GM19468 (cell line): Measurements from ENCODE around the gene STX10.

ENCODE experiments used
- ATAC-seq: cut with Tn5 transposase; IDR thresholded peaks from one replicate; pipeline ENCODE4 v1.9.1; 2021; ENCODE audit warnings: mild to moderate bottlenecking, moderate library complexity, moderate number of reproducible peaks; ENCODE audit not compliant: unreplicated experiment; ENCODE audit errors: extremely low read depth

The STX10 gene

DNA sequence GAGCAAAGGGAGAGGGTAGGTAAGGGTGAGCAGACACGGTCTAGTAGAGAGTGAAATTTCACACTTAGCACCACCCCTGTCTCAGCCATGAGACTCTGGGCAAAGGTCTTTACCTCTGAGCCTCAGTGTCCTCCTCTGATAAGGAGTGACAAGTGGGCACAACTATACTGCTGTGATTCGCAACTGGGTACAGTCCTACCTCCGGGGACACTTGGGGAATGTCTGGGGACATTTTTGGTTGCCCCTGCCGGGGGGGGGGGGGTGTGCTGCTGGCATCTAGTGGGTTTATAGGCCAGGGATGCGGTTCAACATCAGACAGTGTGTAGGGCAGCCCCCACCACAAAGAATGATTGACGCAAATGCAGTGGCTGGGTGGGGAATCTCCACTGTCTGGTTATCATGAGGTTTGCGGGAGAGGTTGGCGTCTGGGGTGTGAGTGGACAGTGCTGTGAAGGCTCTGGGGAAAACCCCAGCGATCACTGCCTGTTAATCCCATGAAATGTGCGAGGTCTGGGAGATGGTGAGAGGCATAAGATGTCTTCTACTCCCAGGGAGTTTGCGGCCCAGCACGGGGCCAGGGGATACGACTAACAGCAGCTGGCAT, 27.8 kb downstream of the STX10 start:
- ATAC-seq: no peak

DNA sequence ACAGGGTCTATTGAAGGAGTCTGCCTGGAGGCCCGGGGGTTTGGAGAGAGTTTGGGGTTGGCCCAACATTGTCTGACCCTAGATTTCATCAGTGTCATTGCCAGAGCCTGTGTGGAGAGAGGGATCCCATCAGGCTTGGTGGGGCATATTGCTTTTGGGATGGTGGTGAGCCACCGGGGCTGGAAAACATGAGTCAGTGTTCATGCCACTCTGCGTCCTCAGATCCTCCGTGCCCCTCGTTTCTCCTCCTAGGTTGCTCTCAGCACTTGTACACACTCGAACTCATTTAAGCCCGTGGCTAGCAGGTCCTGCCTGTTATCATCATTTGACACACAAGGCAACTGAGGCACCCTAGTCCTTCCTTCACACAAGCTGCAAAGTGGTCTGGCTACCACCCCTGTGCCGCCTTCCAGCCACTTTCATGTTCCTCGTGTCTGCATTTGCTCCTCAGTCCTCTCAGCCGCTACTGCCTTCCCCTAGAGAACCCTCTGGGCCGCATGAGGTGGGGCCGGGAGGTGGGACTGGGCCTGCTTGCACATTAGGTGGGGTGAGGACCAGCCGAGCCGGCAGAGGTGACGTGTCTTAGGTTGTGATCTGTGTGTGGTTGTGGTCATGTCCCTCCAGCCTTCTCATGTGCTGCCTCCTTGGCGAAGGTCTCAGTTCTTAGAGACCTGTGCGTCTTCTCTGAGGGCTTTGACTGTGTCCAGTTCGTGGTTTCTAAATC, 28.5 kb downstream of the STX10 start:
- ATAC-seq: no peak

DNA sequence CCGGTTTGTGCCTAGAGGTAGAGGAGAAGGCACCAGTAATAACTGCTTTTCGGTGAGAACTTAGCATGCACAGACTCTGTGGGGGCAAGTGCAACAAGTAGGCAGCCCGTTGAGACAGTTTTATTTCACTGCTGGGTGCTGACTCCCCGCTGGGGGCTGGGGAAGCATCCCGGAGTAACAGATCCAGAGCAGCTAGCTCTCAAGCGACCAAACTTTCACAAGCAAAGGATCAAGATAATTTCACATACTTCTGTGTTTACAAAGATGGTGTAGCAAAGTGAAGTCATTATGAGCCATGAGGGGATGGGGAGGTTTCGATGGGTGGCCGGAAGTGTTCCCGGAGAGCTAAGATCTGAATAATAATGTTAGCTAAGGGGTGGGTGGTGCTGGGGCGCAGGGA, 29.4 kb downstream of the STX10 start:
- ATAC-seq: no peak

DNA sequence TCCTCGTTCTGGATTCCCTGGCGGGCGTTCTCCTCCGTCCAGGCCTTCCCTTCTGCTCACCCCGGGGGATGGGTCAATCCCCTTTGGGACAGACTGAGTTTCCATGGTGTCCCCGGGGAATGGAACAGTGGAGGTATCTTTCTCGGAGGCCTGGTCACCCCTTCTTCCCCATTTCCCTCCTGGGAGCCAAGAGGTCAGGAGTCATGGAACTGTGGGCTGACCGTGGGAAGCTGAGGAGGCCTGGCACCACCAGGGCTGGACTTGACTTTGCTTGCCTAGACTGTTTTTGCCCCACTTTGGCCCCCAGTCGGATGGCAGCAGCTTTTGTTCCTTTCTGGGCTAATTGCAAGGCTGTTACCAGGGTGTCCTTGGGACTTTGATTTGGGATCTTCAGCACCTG, 30.1 kb downstream of the STX10 start:
- no peak for ATAC-seq

DNA sequence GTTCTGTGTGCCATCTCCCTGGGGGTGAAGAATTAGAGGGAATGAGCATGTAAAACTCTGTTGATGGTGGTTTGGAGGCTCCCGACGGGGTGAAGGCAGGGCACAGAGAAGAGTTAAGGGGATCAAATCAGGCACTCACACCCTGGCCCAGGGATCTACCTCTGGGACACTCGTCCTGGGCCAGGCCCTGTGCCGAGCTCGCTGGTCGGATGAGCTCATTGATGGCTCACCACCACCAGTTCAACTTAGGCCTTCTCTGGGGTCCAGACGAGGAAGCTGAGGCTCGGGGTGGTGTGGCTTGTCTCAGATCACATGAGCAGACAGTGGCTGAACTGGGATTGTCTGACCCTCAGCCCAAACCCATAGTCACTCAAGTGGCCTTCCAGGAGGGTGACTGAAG, 30.5 kb downstream of the STX10 start:
- ATAC-seq: no peak

DNA sequence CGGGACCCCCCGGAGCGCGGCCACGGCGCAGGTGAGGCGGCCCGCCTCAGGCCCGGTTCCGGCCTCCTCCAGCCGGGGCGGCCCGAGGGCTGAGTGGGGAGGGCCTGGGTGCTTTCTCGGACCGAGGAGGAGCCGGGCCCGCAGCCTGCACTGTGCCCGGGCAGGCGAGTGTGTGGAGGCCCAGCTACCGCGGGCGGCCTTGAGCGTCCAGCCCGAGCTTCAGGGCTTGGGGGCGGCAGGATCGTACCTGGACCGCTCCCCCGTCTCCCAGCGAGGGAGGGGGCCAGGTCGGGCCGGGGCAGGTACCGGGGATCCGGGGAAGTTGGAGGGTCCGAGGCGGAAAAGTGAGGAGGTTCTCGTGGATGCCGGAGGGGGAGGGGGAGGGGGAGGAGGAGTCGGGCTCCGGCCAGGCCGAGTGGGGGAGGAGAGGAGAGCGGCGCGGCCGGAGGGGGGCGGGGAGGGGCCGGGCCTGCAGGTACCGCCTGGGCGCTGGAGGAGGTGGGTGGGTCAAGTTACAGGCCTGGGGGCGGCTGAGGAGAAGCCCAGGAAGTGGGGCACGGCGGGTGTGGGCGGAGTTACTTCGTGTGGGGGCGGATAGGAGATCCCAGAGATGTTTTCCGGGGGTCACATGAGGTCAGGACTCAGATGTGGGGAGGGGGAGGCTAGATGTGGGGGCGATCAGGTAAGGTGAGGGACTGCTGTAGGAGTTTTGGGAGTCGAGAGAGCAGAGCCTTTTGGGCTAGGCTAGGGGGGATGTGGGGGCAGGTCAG, 31.6 kb downstream of the STX10 start:
- no peak for ATAC-seq

DNA sequence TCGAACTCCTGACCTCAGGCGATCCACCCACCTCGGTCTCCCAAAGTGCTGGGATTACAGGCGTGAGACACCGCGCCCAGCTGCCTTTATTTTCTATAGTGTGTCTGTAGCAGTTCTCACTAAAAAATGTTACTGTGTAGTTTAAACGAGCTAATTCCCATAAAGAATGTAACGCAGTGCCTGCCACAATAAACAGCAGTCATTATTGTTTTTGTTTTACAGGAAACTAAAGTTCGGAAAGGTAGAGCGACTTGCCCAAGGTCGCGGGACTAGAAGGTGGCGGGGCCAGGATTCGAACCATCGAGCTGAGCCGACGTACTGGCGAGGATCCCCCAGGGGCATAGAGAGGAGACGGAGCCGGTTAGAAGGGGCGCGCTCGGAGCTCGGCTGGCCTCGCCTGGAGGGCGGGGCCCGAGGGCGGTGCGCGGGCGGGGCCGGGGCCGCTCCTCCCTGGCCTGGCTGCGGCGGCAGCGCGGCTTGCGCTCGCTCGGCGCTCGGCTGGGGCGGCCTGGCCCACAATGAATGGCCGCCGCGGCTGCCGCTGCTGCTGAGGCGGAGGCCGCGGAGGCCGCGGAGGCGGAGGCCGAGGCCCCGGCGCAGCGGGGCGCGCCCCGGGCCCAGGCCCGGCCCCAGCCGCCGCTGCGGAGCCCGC, 32.3 kb downstream of the STX10 start, which contains the start of gene NACC1:
NACC1 (plus strand) TSS at position 493 of the 652 bp plus-strand sequence. CDS start 16,944 bp downstream, outside the sequence.
- peak; percentile 33 for ATAC-seq

DNA sequence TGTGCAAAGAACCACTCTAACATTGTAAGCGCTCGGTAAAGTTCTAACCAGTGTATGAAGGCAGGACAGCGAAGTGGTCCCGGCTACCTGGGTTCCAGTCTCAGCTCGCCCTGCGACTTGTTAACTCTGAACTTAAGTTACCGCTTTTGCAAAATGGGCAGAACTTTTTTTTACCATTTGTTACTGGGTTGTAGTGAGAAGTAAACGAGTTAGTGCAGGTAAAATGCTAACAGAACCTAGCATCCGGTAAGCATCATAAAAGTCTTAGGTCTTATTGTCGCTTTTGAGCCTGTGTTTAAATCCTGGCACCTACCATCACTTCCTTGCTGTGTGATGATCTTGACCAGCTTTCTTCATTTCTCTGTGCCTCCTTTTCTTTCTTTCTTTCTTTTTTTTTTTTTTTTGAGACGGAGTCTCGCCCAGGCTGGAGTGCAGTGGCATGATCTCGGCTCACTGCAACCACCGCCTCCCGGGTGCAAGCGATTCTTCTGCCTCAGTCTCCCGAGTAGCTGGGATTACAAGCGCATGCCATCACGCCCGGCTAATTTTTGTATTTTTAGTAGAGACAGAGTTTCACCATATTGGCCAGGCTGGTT, 32.9 kb downstream of the STX10 start:
- no peak for ATAC-seq

DNA sequence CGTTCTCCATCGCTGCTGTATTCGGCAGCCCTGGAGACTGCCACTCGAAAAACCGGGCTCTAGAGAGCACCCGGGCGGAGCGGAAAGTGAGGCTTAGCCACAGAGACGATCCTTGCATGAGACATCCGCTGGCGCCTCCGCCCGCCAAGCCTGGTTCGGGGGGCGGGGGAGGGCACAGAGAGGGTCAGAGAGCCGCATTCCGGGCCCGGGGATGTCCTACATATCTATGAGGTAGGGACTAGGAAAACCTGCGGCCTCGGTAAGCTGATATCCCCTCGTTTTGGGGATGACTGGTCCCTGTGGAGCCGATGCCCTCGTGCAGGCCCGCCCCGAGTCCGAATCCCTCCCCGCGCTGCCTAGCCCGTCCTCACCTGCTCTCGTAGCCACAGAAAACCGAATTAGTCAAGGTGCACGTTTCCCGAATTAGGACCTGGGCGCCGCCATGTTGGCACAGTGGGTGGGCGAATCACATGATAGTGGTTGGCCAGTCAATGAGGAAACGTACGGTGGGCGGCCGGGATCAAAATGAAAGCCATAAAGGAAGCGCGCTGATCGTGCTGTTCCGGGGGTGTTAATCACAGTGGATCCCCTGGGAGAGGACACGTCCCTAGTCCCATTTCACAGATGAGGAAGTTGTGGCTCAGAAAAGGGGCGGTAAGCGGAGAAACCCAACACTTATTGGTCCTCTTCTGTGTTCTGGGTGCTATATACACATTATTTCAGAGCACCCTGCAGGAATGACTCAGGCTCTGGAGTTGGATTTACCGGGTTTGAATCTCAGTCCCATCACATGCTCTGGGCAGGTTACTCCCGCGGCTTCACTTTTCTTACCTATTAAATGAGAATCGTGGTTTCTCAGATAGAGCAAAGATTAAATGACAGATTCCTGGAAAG, 33.6 kb downstream of the STX10 start, which contains the start of gene TRMT1:
TRMT1 (minus strand) TSS at position 459 of the 894 bp plus-strand sequence; CDS start at position 118, 341 bp downstream.
- ATAC-seq: no peak

DNA sequence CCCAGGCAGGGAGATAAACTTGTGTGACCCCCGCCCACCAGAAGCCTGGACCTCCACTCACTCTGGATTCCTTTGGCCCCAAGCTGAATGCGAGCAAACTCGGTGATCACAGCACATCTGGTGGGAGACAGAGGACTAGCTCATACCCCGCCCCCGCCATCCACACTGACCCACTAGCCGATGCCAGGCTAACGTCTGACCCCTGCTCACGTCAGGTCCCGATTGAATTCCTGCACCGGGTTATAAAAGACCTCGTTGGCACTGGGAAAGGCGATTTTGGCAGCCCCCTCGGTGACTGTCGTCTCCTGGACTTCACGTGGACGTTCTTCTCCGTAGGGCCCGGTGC, 34.3 kb downstream of the STX10 start:
- ATAC-seq: no peak

DNA sequence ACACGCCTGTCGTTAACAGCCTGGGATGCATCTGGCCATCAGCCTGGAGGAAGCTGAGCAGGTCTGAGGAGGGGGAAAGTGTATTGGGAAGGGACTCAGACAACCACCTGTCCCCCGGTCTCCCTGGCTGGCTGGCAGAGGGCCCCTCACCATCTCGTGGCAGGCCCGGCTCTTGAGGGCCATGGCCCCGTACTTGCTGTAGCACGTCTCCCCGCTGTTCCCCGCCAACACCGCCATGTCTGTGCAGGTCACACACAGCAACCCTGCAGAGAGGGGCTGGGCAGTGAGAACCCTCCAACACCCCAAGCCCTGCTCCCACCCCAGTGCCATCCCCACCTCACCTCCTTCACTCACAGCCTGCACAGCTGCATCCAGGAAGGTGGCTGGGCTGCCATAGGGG, 37.6 kb downstream of the STX10 start:
- no peak for ATAC-seq

DNA sequence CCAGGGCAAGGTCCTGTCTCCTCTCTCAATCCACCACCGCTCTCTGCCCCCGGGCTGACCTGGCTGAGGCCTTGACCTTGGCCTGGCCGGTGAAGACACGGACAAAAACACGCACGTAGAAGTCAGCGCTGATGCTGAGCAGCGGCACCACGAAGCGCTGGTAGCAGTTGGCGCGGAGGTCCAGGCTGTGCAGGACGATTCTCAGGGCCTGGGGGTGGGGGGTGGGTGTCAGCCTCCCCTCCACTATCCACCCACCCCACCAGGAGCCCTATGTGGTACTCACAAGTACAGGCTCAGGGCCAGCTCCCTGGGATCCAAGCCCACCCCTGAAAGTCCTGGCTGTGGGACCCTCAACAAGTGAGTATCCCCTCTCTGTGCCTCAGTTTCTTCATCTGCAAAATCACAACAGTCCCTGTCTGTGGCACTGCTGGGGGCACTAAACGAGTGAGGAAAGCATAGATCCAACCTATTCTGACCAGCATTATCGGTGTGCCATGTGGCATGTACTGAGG, 40.0 kb downstream of the STX10 start:
- ATAC-seq: no peak

DNA sequence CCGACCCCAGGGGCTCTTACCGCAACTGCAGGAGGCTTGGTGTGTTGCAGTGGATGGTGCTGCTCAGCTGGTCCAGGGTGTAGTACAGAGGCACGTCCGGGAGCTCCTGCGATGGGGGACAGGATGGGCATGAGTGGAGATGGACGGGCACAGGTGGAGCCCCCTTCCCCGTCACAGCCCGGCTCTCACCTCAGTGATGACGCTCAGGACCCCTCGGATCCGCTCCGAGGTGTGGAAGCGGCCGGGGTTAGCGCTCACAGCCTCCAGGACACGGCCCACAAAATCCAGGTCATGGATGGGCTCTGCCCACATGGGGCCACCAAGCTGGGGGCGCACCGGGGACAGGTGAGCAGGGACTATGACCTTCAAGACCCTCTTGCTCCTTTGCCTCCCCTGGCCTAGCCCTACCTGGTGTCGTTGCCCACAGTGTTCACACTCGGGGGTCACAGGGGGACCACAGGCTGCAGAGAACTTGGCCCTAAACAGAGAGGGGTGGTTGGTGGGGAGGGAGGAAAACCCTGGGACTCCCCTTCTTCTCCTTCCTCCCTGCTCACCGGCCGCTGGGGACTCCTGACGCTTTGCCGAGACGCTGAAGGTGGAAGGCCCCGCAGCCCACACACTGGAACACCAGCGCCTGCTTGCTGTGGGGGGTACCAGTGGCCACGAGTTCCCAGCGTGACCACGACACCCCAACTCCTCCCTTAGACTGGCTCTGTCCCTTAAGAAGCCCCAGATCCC, 40.6 kb downstream of the STX10 start:
- no peak for ATAC-seq

DNA sequence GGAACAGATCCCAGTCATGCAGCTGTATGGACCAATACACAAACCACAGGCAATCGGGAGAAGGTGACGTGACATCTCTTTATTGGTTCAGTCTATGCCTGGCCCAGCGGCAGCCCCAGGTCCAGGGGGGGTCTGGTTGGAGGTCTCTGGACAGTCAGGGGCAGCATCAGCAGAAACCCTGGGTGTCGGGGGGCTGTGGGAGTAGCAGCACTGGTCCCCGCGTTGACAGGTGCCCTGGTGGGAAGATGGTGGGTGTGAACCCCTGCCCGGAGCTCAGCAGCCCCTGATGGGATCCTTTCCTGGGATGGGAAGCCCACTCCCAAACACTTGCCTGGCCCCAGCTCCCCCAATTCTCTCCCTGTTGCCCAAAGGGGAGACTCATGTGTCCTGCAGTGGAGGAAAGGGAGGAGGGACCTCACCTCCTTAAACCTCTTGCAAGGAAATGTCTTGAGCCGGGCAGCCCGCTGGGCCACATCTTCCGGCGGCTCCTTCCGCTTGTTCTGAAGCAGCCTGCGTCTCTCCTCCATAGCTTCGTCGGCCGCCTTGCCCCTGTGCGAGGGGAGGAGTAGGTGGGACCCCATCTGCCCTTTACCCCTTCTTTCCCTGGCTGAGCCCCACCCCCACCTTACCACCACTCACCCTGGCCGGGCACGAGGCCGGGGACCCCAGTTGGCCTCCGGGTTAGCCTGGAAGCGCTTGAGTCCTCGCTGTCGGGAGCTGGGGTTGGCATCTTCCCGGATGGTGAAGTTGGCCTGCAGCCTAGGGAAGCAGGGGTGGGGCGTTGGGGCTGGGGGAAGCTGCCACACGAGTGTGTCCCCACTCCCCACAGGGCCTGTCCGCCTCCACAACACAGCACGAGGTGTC, 45.1 kb downstream of the STX10 start:
- ATAC-seq: no peak

DNA sequence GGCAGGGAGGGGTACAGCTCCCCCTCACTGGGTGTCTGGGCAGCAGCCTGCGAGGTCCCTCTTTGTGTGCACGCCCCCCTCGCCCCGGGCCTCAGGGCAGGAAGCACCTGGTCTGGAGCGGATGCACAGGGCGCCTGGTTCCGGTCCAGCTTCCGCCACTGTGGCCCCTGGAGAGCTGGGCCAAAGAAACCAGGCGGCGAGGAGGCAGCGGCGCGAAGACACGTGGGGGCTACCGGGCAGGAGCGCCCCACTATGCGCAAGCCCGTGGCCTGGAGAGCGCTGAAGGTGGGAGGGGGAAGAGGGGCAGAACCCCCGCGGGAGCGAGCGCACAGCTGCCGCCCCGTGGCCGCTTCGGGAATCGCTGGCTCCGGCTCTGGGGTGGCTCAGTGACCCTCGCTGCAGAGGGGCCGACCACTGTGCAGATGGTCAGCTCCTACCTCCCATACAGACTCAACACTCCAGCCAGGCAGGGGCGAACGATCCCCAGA, 45.8 kb downstream of the STX10 start:
- ATAC-seq: peak; percentile 29

DNA sequence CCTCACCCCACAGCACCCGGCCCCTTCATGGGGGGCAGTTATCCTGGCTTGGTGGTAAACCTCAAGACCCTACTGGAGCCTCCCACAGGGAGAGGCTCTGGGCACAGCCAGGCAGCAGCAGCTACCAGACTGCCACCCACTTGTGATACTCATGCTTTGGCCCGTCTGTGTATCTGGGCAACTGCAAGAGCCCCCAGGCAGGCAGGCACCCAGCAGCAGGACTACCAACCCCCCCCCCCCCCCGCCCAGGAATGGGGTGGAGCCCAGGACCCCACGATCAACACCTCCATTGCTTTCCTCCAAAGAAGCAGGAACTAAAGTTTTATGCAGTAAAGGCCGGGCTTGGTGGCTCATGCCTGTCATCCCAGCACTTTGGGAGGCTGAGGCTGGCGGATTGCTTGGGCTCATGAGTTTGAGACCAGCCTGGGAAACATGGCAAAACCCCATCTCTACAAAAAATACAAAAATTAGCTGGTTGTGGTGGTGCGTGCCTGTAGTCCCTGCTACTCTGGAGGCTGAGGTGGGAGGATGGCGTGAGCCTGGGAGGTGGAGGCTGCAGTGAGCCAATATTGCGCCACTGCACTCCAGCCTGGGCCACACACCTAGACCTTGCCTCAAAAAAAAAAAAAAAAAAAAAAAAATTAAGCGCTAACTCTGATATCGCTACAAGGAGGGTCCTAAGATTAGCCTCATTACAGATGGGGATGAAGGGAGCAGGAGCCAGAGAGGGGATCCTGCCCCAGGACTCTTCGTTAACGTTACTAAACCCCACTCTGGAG, 46.4 kb downstream of the STX10 start:
- no peak for ATAC-seq
